GM21737 (cell line): ENCODE results near the gene AKT1.
"Not testable (repeated sequence)": the region's sequence is repeated elsewhere in the genome, so short reads cannot be mapped to it uniquely, and the experiment has no call there.

ENCODE experiments used
- ATAC-seq: cut with Tn5 transposase; IDR thresholded peaks from one replicate; pipeline ENCODE4 v1.9.1; 2021; ENCODE audit warnings: mild to moderate bottlenecking, moderate library complexity; ENCODE audit not compliant: unreplicated experiment

AKT1 gene

DNA sequence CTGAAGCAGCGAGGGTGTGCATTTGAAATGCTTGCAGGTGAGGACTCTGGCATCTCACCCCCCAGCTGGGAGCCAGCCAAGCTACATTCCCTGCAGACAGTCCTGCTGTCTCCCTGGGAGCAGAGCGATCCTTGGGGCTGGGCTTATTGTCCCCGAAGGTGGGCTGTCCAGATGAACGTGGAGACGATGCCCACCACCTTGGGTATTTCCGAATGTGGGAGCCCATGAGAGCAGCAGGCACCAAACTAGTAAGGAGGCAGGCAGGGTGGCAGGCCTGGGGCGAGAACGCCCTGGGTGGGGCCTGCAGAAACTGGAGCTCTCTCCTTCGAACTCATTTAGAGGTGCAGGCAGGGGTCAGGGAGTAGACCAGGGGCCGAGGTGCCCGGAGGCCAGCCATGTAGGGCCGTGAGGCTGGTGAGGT lies 23.8 kb upstream of the AKT1 start:
- ATAC-seq: no peak

- no peak for ATAC-seq
Observed at GRCh38 chr14:104818714-104819161, 23.2 kb upstream of the AKT1 start.

DNA sequence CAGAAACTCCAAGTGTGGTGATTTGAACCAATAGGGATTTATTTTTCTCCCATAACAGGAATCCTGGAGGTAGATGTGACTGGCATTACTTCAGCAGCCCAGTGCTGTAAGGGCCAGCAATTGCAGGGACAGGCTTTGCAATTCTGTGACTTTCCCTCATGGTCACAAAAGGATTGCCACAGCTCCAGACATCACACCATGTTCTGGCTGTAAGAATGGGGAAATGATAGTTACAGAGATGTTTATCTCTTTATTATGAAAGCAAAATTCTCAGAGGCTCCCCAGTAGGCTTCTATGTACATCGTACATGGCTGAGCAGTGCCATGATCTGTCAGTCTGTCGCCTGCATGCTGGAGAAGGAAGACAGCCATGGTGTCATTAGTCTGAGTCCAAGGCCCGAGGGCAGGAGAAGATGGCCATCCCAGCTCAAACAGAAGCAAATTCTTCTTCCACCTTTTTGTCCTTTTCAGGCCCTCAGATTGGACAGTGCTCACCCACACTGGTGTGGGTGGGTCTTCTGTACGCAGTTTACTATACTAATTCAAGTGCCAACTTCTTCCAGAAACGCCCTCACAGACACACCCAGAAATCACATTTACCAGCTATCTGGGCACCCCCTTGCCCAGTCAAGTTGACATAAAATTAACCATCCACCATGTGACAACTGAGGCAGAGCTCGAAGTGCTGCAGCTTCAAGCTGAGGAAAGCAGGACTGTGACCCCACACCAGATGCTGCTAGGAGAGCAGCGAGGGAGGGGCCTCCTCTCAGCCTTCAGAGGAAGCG lies 22.6 kb upstream of the AKT1 start:
- no peak for ATAC-seq

GRCh38 chr14:104816616-104816884 lies 21.0 kb upstream of the AKT1 start:
- ATAC-seq: peak; percentile 7

GRCh38 chr14:104814701-104815100 lies 19.2 kb upstream of the AKT1 start:
- not testable (repeated sequence) for ATAC-seq

GRCh38 chr14:104813286-104813685 lies 17.7 kb upstream of the AKT1 start:
- ATAC-seq: no peak

DNA sequence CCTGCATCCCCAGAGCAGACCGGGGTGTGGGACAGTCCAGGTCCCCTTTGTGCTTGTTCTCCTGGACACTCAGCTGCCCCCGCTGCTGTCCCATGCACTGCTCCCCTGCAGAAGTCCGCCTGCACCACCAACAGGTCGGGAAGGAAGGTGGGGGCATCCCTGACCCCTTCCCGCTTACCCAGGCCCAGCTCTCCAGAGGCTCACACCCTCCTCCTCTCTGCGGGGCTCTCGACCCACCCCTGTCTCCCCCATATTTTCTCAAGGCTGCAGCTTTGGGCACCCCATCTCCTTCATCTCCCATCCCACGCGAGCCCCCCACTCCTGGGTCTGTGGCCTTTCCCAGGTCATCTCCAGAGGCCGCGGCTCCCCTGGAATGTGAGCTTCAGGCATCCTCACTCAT lies 14.8 kb upstream of the AKT1 start:
- ATAC-seq: no peak

- ATAC-seq: no peak
Observed at GRCh38 chr14:104808456-104808855, 12.9 kb upstream of the AKT1 start.

DNA sequence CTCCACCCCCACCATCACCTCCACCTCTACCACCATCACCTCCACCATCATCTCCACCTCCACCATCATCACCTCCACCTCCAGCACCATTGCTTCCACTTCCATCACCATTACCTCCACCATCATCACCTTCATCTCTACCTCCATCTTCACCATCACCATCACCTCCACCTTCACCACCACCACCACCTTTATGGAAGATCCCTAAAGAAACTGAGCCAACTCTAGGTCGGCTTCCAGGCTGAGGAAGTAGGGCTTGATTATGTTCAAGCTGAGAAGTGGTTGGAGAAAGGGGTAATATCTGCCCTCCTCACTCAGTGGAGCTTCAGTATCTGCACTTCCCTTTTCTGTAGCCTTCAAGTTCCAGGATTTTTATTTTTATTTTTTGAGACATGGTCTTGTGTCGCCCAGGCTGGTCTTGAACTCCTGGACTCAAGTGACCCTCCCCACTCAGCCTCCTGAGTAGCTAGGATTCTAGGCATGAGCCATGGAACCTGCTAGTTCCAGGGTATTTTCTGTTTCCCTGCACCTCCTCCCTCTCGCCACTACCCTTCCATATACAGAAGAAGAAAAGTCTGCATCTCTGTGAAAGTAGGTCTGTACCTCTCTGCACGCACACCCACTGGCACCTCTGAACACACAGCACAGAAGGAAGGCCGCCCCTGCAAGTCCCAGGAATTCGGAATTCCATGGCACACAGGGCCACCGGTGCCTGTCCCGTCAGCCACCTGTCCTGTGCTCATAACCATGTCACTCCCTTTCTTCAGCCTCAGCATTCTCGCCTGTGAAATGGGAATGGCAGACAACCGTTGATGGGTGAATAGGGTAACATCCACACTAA lies 11.3 kb upstream of the AKT1 start:
- ATAC-seq: no peak

DNA sequence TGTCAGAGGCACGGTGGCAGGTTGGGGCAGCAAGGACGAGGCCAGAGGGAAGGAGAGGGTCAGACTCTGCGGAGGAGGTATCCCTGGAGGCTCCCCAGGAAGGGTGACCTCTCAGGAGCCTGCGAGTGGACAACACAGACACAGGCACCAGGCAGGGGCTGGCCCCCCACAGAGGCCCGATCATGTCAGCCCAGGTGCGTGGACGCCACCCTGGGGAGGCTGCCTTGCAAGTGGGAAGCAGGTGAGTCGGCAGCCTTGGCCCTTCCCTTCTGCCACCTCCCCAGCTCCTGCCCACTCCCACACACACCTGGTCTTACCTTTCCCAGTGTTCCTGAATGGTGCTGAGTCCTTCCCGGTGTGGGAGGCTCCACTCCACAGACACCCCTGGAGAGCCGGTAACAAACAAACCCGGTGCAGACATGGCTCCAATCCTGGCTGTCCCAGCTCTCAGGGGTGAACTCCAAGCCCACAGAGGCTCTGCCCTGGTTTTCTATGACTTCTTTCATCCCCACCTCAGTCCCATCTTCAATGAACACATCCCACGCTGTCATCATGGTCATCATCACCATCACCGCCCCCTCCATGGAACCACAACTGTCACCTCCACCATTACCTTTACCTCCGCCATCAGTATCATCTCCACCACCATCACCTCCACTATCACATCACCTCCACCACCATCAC lies 10.5 kb upstream of the AKT1 start:
- ATAC-seq: no peak

- no peak for ATAC-seq
Observed at GRCh38 chr14:104805326-104805678, 9.8 kb upstream of the AKT1 start.

GRCh38 chr14:104804481-104805325 lies 9.2 kb upstream of the AKT1 start:
- no peak for ATAC-seq

- no peak for ATAC-seq
Observed at GRCh38 chr14:104803912-104804410, 8.4 kb upstream of the AKT1 start.

DNA sequence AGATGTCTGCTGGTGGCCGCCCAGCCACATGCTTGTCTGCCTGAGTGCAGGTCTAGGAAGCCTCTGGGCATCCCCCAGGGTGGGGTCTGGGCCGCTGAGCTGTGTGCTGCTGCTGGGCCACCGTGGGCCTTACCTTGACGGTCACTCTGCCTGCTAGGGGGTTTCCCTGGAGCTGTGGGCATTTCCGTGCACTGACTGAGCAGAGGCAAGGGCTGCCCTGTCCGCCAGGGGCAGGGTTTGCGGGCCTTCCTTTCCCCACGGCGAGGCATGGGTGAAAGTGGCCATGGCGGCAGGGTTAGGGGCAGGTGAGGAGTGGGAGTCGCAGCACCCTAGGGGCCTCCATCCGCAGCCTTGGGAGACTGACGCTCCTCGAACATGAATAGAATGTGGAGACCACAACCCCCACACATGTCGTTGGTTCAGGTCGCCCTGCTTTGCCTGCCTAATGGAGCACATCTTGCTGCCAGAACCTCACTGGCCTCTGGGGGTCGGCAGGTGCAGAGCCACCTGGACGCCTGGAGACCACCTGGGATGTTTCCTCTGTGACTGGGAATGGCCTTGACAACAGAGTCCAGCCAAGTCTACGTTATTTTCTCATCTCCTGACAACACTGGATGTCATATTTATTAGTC lies 7.8 kb upstream of the AKT1 start:
- no peak for ATAC-seq

- ATAC-seq: no peak
Observed at GRCh38 chr14:104802394-104803184, 7.0 kb upstream of the AKT1 start.

DNA sequence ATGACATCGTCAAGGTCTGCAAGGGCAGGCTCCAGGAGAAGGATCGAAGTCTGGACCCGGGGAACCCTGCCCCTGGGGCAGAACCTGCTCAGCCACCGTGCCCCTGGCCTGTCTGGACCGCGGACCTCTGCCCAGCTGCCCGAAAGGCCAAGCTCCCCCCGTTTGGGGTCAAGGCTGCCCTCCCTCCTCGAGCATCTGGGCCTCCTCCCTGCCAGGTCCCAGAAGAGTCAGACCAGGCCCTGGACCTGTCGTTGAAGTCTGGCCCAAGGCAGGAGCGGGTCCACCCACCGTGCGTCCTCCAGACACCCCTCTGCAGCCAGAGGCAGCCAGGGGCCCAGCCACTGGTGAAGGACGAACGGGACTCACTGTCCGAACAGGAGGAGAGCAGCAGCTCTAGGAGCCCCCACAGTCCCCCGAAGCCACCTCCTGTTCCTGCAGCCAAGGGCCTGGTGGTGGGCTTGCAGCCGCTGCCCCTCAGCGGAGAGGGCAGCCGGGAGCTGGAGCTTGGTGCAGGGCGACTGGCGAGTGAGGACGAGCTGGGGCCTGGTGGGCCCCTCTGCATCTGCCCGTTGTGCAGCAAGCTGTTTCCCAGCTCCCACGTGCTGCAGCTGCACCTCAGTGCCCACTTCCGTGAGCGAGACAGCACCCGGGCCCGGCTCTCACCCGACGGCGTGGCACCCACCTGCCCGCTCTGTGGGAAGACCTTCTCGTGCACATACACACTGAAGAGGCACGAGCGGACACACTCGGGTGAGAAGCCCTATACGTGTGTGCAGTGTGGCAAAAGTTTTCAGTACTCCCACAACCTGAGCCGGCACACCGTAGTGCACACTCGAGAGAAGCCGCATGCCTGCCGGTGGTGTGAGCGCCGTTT lies 6.2 kb upstream of the AKT1 start:
- ATAC-seq: no peak

DNA sequence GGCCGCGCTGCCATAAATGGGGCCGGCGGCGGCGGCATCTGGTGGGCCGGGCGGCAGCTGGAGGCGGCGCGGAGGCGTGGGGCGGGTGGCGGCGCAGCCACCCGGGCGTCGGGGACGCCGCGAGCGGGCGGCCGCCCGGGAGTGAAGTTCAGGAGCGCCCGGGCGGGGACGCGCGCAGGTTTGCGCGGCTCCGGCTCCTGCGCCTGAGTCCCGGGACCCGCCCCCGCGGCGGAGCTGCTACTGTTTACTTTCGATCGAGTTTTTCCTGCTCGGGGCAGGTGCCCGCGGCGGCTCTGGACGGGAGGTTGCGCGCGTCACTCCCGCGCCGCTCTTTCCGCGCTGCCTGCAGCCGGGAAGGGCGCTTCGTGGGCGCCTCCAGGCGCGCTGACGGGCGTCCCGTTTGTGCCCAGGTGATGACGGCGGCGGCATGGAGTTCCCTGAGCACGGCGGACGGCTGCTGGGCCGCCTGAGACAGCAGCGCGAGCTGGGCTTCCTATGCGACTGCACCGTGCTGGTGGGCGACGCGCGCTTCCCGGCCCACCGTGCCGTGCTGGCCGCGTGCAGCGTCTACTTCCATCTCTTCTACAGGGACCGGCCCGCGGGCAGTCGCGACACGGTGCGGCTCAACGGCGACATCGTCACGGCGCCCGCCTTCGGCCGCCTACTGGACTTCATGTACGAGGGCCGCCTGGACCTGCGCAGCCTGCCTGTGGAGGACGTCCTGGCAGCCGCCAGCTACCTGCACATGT lies 5.4 kb upstream of the AKT1 start, which contains the start of gene ZBTB42:
TSS of gene ZBTB42 (plus strand) at position 331 of the 749 bp plus-strand sequence. CDS start at position 428, 97 bp downstream.
- ATAC-seq: peak; percentile 29
